Osteoblast (primary cell): ENCODE measurements around the gene LTB. TPM values are rescaled to one million over a fixed set of nuclear protein-coding genes. Genes with fewer than 3 reads are reported as not detected.

Experiments used
- DNase-seq: peaks from one replicate; pipeline ENCODE4 v3.0.0; 2011; ENCODE audit warnings: low spot score, mixed read lengths; ENCODE audit not compliant: insufficient read length; ENCODE audit errors: missing footprints
- H2AFZ ChIP-seq: 2 replicates; pipeline ENCODE4 v1.6.0; 2011; ENCODE audit warnings: mild to moderate bottlenecking, low read length
- H3K27ac ChIP-seq: 2 replicates; pipeline ENCODE4 v1.5.1; 2011; ENCODE audit warnings: mild to moderate bottlenecking, low read depth, low read length, moderate library complexity
- H3K27me3 ChIP-seq: 2 replicates; pipeline ENCODE4 v1.6.0; 2012; ENCODE audit warnings: mild to moderate bottlenecking, control low read depth, inconsistent platforms, low read length, moderate library complexity; ENCODE audit not compliant: insufficient read depth
- H3K36me3 ChIP-seq: 2 replicates; pipeline ENCODE4 v1.5.1; 2011; ENCODE audit warnings: mild to moderate bottlenecking, low read length, control low read depth, moderate library complexity; ENCODE audit not compliant: insufficient read depth
- H3K4me1 ChIP-seq: 2 replicates; pipeline ENCODE4 v1.5.1; 2011; ENCODE audit warnings: mild to moderate bottlenecking, low read length, control low read depth, moderate library complexity; ENCODE audit not compliant: insufficient read depth
- H3K4me2 ChIP-seq: 2 replicates; pipeline ENCODE4 v1.6.0; 2011; ENCODE audit warnings: mild to moderate bottlenecking, low read length; ENCODE audit not compliant: insufficient read depth
- H3K4me3 ChIP-seq: fragments of 200-600 bp; sonication (generic); 3 replicates; pipeline ENCODE4 v1.5.1; 2012; ENCODE audit warnings: mild to moderate bottlenecking, low read length, inconsistent platforms; ENCODE audit not compliant: insufficient read depth
- H3K79me2 ChIP-seq: 2 replicates; pipeline ENCODE4 v1.6.0; 2012; ENCODE audit warnings: mild to moderate bottlenecking, low read length, control low read depth, inconsistent platforms; ENCODE audit not compliant: insufficient read depth
- H3K9me3 ChIP-seq: 2 replicates; pipeline ENCODE4 v1.5.1; 2011; ENCODE audit warnings: low read depth, low read length, control low read depth
- H4K20me1 ChIP-seq: 2 replicates; pipeline ENCODE4 v1.6.0; 2012; ENCODE audit warnings: mild to moderate bottlenecking, low read length, control low read depth; ENCODE audit not compliant: insufficient read depth
- CTCF ChIP-seq: IDR thresholded peaks from 2 replicates; pipeline ENCODE4 v1.5.1; 2011; ENCODE audit warnings: mild to moderate bottlenecking, low read depth, low read length, moderate library complexity; ENCODE audit errors: extremely low read depth
- total RNA-seq: library from RNA; depleted of rRNA; stranded (reverse); fragments of >200 nt; gene quantifications from 2 replicates; pipeline ENCODE4 v1.2.3, GENCODE V29; 2012

Gene LTB
- total RNA-seq, 1 donor, result not detected

GRCh38 chr6:31581434-31582229, 592 bp downstream of the LTB start:
- H3K4me1 ChIP-seq, result peaks cover 12% of the 10 kb centered on the region
- DNase-seq, result peak; percentile 77
- peak overlapping the region; percentile 48 for H3K27ac ChIP-seq
- peak overlapping the region; percentile 98 for H2AFZ ChIP-seq
- H3K79me2 ChIP-seq, result no peaks in the 10 kb centered on the region
- TF ChIP-seq CTCF, result no peak
- peak overlapping the region; percentile 97 for H3K4me2 ChIP-seq
- no peaks in the 10 kb centered on the region for H3K27me3 ChIP-seq
- H3K9me3 ChIP-seq, result no peaks in the 10 kb centered on the region
- H3K4me3 ChIP-seq, result peak overlapping the region; percentile 95
- H4K20me1 ChIP-seq, result no peaks in the 10 kb centered on the region
- no peaks in the 10 kb centered on the region for H3K36me3 ChIP-seq

- Histone ChIP-seq H2AFZ (peak overlapping the region; percentile 98), H3K4me2 (peak overlapping the region; percentile 97), H3K79me2 (no peaks in the 10 kb centered on the region), H3K4me3 (peak overlapping the region; percentile 95), H3K9me3 (no peaks in the 10 kb centered on the region), H3K27me3 (no peaks in the 10 kb centered on the region), H3K27ac (peak overlapping the region; percentile 48), H3K4me1 (peaks cover 12% of the 10 kb centered on the region), H4K20me1 (no peaks in the 10 kb centered on the region), H3K36me3 (no peaks in the 10 kb centered on the region)
- DNase-seq, result peak; percentile 99
- peak; percentile 81 for TF ChIP-seq CTCF
Observed at GRCh38 chr6:31580807-31581433, 1.3 kb downstream of the LTB start.

GRCh38 chr6:31580438-31580740, 1.8 kb downstream of the LTB start:
- Histone ChIP-seq H3K27ac (no peak overlapping the region), H3K4me1 (peaks cover 12% of the 10 kb centered on the region), H3K36me3 (no peaks in the 10 kb centered on the region), H3K4me3 (peak overlapping the region; percentile 95), H3K79me2 (no peaks in the 10 kb centered on the region), H3K27me3 (no peaks in the 10 kb centered on the region), H2AFZ (peak overlapping the region; percentile 98), H3K9me3 (no peaks in the 10 kb centered on the region), H3K4me2 (peak overlapping the region; percentile 97), H4K20me1 (no peaks in the 10 kb centered on the region)
- DNase-seq, result no peak
- TF ChIP-seq CTCF, result no peak

- H3K27ac ChIP-seq, result no peak overlapping the region
- H4K20me1 ChIP-seq, result no peaks in the 10 kb centered on the region
- peak overlapping the region; percentile 98 for H2AFZ ChIP-seq
- peaks cover 14% of the 10 kb centered on the region for H3K4me1 ChIP-seq
- no peaks in the 10 kb centered on the region for H3K9me3 ChIP-seq
- no peaks in the 10 kb centered on the region for H3K36me3 ChIP-seq
- H3K4me2 ChIP-seq, result peak overlapping the region; percentile 97
- no peaks in the 10 kb centered on the region for H3K27me3 ChIP-seq
- no peak for TF ChIP-seq CTCF
- DNase-seq, result no peak
- no peak overlapping the region for H3K4me3 ChIP-seq
- no peaks in the 10 kb centered on the region for H3K79me2 ChIP-seq
Observed at GRCh38 chr6:31579546-31580437, 2.4 kb downstream of the LTB start.
